LNCaP clone FGC (cell line): ENCODE results near the gene TLR4.

Source experiments
- DNase-seq: peaks from one replicate; pipeline ENCODE4 v3.0.0-alpha.2; 2011; ENCODE audit warnings: low read depth
- H3K4me3 ChIP-seq: 2 replicates; pipeline ENCODE4 v1.5.1; 2011; ENCODE audit warnings: mild to moderate bottlenecking, low read depth, low read length, control low read depth
- CTCF ChIP-seq: IDR thresholded peaks from 2 replicates; pipeline ENCODE4 v1.5.1; 2012; ENCODE audit warnings: mild to moderate bottlenecking; ENCODE audit not compliant: control insufficient read depth, insufficient read depth; ENCODE audit errors: extremely low read depth

TLR4 gene

GRCh38 chr9:117672369-117672768 is 31.8 kb upstream of the TLR4 start:
- DNase-seq, result no peak
- no peak overlapping the region for H3K4me3 ChIP-seq
- no peak for TF ChIP-seq CTCF

- H3K4me3 ChIP-seq, result no peak overlapping the region
- TF ChIP-seq CTCF, result no peak
- no peak for DNase-seq
Measured at GRCh38 chr9:117677572-117677971, 26.6 kb upstream of the TLR4 start.

GRCh38 chr9:117678871-117679270 is 25.3 kb upstream of the TLR4 start:
- DNase-seq, result no peak
- no peak for TF ChIP-seq CTCF
- no peak overlapping the region for H3K4me3 ChIP-seq

- no peak for TF ChIP-seq CTCF
- no peak for DNase-seq
- H3K4me3 ChIP-seq, result no peak overlapping the region
Measured at GRCh38 chr9:117679416-117679815, 24.8 kb upstream of the TLR4 start.

GRCh38 chr9:117681888-117682287 is 22.3 kb upstream of the TLR4 start:
- no peak overlapping the region for H3K4me3 ChIP-seq
- DNase-seq, result no peak
- TF ChIP-seq CTCF, result no peak

GRCh38 chr9:117682955-117683710 is 21.1 kb upstream of the TLR4 start:
- DNase-seq, result no peak
- no peak for TF ChIP-seq CTCF
- no peak overlapping the region for H3K4me3 ChIP-seq

- DNase-seq, result no peak
- no peak for TF ChIP-seq CTCF
- H3K4me3 ChIP-seq, result no peak overlapping the region
Measured at GRCh38 chr9:117687532-117687931, 16.7 kb upstream of the TLR4 start.
